Measurements from ENCODE around the gene MAGI2.
"Not testable (repeated sequence)": the region's sequence is repeated elsewhere in the genome, so short reads cannot be mapped to it uniquely, and the experiment has no call there.

The MAGI2 gene

DNA sequence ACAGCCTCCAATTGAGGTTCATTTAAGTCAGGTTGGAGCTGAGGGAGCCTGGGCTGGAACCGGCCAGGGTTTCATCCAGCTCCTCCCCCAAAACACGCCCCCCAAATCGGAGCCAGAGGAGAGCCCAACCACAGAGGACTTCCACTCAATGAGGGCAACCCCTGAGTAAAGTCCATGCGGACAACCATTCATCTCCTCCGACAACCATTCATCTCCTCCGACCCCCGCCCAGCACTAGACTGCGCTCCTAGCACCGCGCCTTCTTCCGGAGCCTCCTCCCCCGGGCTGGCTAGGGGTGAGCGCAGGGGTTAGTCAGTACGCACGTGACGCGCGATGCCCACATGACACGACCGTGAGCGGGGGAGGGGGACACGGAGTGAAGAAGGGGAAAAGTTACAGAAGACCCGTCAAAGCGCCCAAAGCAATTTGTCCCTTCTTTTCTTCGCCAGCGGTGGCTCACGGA, 1.4 kb downstream of the MAGI2 start:
- in situ Hi-C loops (cut with MboI; ENCODE audit: low sequenced_read_pairs), result no loop called here

DNA sequence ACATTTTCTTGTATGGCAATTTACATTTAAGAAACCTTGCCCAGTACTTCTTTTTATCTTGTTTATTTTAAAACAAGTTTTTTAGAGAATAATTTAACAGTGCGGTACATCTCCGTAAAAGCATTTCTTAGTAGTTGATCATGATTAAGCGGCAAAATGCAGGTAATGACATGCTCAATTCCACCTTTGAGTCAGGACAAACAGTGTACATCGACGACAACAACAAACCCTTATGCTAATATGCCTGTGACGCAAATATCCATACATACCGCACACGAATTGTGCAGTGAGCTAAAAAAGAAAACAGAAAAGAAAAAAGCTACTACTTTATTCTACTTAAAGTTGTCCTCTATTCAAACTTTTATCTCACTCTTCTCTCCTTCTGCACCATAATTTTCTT, 1.9 kb downstream of the MAGI2 start:
- in situ Hi-C loops (cut with MboI; ENCODE audit: low sequenced_read_pairs), result no loop called here

DNA sequence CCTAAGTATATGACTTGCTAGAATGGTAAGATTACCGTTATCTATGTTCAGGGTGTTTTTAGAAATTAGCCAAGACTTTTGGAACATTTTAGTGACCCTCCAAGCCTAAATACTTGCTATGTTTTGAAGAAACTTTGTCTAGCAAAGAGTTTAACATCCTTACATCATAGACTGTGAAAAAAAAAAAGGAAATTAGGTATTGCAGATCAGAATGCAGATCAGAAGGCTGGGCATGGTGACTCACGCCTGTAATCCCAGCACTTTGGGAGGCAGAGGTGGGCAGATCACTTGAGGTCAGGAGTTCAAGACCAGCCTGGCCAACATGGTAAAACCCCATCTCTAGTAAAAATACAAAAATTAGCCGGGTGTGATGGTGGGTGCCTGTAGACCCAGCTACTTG, 10.7 kb downstream of the MAGI2 start:
- in situ Hi-C loops (cut with MboI; ENCODE audit: low sequenced_read_pairs), result not testable (repeated sequence)

DNA sequence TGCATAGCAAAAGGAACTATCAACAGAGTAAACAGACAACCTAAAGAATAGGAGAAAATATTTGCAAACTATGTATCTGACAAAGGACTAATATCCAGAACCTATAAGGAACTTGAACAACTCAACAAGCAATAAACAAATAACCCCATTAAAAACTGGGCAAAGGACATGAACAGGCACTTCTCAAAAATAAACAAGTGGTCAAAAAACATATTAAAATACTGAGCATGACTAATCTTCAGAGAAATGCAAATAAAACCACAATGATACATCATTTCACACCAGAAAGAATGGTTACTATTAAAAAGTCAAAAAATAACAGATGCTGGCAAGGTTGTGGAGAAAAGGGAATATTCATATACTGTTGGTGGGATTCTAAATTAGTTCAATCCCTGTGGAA, 17.1 kb downstream of the MAGI2 start:
- in situ Hi-C loops (cut with MboI; ENCODE audit: low sequenced_read_pairs), result no loop called here

DNA sequence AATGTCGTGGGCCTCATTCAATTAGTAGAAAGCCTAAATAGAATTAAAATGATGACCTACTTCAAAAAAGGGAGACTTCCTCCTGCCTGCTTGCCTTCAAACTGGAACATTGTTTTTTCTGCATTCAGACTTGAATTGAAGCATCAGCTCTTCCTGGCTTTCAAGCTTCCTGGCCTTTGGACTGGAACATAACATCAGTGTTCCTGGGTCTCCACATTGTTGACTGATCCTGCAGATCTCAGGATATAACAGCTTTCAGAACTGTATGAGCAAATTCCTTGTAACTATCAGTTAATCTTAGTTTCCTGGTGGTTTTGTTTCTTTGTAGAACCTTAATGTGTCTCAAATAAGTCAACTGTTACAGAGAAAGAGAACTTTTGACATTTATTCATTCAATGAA, 18.6 kb downstream of the MAGI2 start:
- in situ Hi-C loops (cut with MboI; ENCODE audit: low sequenced_read_pairs), result no loop called here

DNA sequence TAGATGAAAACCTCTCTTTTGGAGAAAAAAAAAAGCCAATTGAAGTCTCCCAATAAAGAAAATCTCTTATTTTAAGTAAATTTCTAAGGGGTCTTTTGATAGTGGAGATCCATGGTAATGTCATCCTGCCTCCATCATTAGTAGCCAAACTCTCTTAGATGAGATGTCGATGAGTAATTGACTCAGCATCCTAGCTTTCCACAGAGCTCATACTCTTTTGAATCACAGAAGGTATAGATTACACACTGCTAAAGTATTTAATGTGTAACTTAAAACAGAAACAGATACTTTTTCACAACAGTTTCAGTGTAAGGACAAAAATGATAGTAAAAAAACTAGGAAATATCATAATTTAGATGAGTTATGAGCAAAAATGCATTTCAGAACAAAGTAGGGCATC, 19.4 kb downstream of the MAGI2 start:
- in situ Hi-C loops (cut with MboI; ENCODE audit: low sequenced_read_pairs), result no loop called here

DNA sequence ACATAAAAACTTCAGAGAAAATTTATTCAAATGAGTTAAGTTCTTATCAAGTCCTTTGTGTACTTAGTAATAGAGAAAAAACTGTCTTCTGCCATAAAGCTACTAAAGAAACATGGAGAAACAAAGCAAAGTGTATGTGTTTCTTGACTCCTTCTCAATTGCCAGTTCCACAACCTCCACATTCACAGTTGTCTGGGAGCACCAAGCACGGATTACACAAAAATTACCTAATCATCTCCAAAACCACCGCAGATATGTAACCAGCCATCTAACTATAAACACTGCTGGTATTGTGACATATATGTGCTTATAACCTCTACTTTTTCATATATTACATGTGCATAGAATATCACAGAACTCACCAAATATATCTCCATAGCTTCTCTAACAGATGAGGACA, 23.1 kb downstream of the MAGI2 start:
- in situ Hi-C loops (cut with MboI; ENCODE audit: low sequenced_read_pairs), result no loop called here

DNA sequence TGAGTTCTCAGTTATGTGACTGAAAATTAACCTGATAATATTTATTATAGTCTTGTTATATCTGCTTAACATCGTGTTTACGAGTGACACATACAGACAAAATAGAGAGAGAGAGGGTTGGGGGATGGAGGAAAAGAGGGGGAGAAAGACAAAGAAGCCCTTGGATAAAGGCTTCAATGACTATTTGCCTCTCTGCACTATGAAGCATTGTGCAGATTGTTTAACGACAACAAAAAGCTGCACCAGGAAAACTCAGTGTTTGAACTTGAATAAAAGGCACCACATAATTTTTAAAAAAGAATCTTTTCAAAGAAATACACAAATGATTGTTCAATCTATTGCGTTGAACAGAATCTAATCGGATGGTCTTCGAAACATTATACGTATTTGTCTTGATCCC, 27.8 kb downstream of the MAGI2 start:
- in situ Hi-C loops (cut with MboI; ENCODE audit: low sequenced_read_pairs), result no loop called here

DNA sequence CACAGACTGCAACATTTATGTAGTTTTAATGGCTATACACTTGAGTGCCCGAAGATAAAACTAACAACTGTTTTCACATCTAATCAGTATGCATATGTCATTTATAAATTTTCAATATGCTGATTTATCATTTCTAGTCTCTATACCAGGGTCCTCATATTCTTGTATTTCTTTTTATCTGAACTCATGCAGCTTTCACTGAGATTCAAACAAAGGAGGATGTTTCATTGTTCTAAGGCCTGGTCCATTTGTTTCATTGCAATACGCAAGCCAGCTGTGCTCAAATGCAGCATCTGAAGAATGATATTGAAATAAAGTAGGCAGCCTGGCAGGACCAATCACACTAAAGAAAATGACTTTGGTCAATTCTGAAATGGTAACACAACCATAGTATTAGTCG, 31.7 kb downstream of the MAGI2 start:
- in situ Hi-C loops (cut with MboI; ENCODE audit: low sequenced_read_pairs), result no loop called here

DNA sequence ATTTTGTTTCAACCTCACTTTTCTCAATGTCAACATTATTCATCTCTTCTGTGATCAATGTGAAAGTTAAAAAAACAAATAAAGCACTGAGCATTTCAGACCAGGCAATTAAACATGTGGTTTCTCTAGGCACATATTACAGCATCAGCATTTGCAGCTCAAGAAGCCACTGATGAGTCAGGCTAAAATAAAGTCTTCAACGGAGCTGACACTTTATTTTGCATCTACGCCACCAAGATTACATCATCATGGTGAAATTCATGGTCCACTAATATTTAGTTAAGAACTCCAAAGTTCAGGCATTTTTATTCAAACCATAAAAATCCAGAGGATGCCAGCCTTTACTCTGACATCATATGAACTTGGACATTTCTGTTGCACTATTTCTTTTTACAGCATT, 33.0 kb downstream of the MAGI2 start:
- in situ Hi-C loops (cut with MboI; ENCODE audit: low sequenced_read_pairs), result no loop called here

DNA sequence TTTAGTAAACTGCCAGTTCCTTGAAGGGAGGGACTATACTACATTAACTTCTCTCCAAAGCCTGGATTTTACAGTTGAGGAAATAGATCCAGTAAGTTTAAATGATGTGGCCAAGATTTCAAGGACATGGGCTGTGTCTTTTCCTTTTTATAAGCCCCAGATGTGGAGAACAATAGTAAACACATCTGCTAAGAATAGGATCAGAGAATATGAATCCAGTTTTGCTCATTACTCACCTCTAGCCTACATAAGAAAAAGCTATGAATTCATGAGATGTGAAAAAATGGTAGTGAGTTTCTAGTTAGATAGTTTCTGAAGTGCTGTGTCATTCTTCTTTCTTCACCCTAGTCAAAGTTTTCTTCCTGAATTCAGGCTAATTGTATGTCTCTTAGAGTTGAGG, 38.6 kb downstream of the MAGI2 start:
- in situ Hi-C loops (cut with MboI; ENCODE audit: low sequenced_read_pairs), result no loop called here

DNA sequence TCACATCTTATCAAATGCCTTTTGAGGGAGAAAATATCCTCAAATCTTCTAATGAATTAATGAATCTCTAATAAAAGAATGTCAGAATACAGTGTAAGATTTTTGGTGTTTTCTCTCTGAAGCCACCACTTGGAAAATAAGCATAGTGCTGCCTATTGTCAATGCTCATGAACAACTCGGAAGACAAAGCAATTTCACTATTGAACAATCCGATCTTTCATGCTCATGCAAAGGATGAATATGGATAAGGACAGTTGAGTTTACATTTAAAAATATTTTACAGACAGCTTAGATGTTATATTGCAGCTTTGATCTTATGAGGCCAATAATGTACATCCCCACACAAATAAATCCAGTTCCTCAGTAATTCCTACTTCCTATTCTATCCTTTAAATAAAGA, 40.6 kb downstream of the MAGI2 start:
- in situ Hi-C loops (cut with MboI; ENCODE audit: low sequenced_read_pairs), result no loop called here

DNA sequence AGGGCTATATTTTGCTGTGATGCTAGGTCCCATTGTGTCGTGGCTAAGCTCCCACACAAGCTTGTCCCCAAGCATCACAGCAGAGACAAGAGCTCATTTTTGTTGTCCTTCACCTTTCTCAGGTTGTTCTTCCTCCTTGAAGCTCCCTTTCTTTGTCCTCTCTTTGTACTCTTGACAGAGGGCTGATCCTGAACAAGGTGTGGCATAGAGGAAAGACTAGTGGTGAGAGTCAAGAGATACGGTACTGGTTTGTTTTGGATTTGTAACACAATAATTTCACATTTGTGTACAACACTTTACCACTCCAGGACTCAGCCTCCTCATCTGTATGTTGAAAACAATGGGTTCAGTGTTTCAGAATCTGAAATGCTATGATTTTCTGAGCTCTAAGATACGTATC, 41.0 kb downstream of the MAGI2 start:
- in situ Hi-C loops (cut with MboI; ENCODE audit: low sequenced_read_pairs), result no loop called here

DNA sequence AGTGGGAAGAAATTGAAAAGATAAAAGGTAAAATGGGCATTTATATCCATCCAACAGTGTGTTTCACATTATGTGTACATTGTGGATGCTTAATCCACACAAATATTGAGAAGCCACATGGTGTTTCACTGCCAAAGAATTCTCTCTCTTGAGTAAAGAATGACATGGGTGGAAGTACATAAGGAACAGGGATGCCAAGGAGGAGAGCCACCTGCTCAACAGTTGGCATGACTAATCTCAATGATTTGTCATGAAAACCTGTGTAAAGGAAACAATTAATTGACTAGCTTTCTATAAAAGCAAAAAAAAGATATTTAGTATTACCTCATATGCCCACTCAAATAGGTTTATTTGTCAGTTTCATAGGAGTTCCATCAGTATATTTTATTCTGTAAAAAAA, 43.1 kb downstream of the MAGI2 start:
- in situ Hi-C loops (cut with MboI; ENCODE audit: low sequenced_read_pairs), result no loop called here

DNA sequence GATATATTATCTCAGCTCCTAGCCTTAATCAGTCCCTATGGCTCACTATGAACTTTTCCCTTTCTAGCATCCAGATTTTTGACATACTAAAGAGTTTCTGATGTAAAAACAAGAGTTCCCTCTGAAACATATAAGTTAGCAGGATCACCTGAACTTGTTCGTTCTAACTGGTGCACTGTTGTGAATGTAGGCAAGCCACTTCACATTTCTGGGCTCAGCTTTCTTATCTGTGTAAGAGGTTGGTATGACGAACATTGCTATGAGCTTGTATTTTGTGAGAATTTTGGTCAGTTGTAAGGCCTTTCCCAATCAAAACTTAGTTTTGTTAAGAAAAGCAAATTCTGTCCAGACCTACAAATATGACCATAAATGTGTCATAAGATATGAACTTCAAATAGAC, 46.1 kb downstream of the MAGI2 start:
- in situ Hi-C loops (cut with MboI; ENCODE audit: low sequenced_read_pairs), result no loop called here

DNA sequence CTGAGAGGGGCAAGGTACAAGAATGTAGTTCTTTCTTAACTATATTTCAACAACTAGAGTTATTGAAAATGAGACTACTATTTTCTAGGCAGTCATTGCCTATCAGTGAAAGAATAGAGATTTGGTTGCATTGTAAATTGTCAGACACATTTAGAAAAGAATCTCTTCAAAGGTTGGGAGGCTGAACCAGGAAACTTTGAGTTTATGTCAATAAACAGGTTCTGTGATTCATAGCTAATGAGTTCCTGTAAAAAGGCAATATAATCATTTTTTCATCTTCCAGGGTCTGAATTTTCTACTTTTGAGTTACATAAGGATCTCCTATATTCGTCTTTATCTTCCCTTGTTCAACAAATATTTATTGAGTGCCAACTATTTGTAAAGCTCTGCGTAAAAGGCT, 47.1 kb downstream of the MAGI2 start:
- in situ Hi-C loops (cut with MboI; ENCODE audit: low sequenced_read_pairs), result no loop called here

DNA sequence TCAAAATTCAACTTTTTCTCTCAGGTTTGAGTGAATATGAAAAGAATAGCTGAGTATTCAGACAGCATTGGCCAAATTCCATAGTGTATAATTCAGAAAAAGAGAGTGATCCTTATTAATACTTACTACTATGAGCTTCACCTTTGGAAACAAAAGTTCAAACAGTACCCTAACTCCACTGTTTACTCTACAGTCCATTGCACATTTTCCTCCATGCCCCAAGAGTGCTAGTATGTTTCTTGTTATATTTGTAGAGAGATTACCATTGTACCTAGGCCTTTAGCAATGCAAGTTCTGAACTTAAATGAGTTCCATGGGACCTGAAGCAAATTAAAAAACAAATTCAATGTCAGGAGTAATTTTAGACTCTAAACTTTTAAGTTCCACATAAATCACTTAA, 48.1 kb downstream of the MAGI2 start:
- in situ Hi-C loops (cut with MboI; ENCODE audit: low sequenced_read_pairs), result no loop called here

DNA sequence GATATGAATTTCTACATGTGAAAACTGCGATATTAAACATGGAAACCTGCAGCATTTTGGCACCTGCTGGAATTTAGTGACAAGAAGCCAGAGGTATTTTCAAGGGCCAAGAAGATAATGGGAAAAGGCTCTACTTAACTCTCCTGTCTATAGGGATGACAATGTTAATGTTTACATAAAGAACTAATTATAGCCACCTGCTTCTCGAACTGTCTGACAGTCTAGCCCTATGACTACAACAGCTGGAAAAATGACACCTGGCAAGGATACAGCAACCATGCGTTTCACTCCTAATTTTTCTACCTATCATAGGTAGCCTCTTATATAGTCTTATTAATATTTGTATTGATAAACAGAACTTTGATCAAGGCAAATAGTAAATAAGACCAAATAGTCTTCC, 49.6 kb downstream of the MAGI2 start:
- in situ Hi-C loops (cut with MboI; ENCODE audit: low sequenced_read_pairs), result no loop called here

DNA sequence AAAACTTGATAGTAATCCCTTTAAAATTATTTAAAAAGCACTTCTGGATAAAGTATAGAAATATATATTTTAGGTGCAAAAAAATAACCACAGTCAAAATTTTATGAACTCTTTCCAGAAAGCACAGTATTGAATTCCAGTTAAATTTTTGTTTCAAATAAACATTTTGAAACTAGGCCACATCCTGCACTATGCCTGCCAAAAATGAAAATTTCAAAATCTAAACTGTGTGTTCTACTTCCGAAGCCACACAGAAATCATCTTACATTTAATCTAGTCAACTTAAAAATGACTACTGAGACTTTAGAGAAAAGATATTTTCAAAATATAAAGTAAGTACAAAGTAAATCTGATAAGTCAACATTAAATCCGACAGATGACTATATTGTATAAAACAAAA, 50.0 kb downstream of the MAGI2 start:
- in situ Hi-C loops (cut with MboI; ENCODE audit: low sequenced_read_pairs), result no loop called here

DNA sequence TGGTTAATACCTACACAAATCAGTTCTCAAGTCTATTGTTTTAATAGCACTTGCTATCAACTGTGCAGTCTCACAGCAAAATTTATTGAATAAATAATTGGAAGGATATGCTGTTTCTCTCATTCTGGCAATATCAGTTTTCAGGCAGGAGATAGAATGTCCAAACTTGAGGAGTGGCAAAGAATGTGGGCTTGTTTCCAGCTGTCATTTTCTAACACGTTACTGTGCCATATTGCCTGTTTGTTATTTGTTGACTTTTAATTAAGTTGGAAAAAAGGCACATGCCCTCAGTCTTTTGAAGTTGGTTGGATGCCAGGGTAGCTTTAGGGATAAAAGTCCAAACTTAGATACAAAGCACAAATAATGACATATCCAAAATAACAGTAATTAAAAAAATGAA, 52.2 kb downstream of the MAGI2 start:
- in situ Hi-C loops (cut with MboI; ENCODE audit: low sequenced_read_pairs), result no loop called here

DNA sequence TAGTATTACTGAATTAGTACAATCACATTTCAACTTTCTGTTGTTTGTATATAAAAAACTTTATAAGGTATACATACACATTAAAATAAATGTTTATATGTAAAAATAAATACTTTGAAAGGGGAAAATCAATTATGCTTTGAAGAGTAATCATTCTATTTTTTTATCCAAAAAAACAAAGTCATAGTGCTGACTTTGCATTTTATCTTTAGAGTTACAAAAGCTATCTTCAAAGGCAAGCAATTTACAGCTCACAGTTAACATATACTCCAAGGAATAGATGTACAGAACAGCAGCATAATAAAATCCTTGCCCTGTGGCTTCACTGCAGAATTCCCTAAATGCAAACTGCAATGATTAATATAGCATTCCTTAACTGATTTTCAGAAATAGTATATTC, 53.2 kb downstream of the MAGI2 start:
- in situ Hi-C loops (cut with MboI; ENCODE audit: low sequenced_read_pairs), result no loop called here

DNA sequence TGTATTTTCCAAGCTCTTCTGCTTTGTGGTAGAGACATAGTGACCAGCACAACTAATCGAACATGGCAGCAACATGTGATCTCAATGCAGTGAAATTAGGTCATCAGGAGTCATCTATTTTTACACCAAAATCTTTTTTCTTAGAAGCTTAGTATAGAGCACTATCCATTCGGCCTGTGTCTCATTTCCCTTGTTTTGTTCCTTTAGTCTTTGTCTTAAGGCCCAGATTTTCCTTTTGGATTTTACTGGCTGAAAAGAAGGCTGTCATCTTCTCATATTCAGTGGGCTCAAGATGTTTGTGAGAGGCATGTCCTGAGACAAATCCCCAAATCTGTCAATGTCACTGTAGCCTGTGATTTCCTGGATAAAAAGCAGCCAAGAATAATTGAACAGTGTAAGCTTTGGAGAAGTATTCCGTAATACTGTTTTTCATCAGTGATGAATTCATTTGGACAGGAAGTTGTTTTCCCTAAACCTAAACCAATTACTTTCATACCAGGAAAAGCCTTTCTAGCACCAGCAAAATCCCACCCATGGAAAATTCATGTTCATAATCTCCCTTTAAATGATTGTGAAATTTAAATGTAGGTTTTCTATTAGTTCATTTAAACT, 55.2 kb downstream of the MAGI2 start:
- in situ Hi-C loops (cut with MboI; ENCODE audit: low sequenced_read_pairs), result no loop called here

DNA sequence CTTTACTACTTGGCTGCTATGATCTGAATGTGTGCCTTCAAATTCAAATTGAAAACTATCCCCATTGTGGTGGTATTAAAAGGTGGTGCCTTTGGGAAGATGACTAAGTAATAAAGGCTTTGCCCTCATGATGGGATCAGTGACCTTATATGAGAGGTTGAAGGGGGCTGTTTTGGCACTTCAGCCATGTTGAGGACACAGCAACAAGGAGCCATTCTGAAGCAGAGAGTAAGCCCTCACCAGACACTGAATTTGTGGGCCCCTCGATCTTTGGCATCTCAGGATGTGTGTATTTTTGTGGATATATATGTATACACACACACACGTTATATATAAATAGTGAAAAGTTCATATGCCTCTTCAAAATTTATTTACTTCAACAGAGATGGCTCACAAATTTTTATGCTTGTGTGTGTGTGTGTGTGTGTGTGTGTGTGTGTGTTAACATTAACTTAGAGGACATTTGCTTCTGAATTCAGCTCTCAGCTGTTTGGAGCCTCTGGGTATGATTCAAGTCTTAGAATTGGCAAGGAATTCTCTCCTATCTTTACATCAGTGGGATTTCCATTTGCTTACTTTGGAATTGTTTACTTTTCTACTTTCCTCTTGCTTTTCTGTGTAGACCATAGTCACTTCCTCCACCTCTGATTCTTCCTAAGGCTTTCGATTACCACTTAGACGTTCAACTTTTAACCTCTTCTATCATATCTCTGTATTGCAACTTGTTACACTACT, 66.6 kb downstream of the MAGI2 start:
- in situ Hi-C loops (cut with MboI; ENCODE audit: low sequenced_read_pairs), result no loop called here

All from hTERT RPE-1 (cell line).